ENCODE data around the gene RGS7BP.
"Not testable (repeated sequence)": the region's sequence is repeated elsewhere in the genome, so short reads cannot be mapped to it uniquely, and the experiment has no call there.

RGS7BP gene

GRCh38 chr5:64558641-64559040 is 52.8 kb downstream of the RGS7BP start:
- DNase-seq (ENCODE audit: low read depth in 2 of 2), result not testable (repeated sequence)

- DNase-seq (ENCODE audit: low read depth in 2 of 2), result no peak
These were observed 60.6 kb downstream of the RGS7BP start for GRCh38 chr5:64566310-64566916.

- no peak for DNase-seq (ENCODE audit: low read depth in 2 of 2)
These were observed 64.0 kb downstream of the RGS7BP start for GRCh38 chr5:64569858-64570257.

GRCh38 chr5:64570395-64570996 is 64.7 kb downstream of the RGS7BP start:
- no peak for DNase-seq (ENCODE audit: low read depth in 2 of 2)

GRCh38 chr5:64575561-64575960 is 69.7 kb downstream of the RGS7BP start:
- no peak for DNase-seq (ENCODE audit: low read depth in 2 of 2)

GRCh38 chr5:64576250-64576649 is 70.4 kb downstream of the RGS7BP start:
- peak in 1 of 2 experiments; percentile 1 for DNase-seq (ENCODE audit: low read depth in 2 of 2)

GRCh38 chr5:64585646-64586045 is 79.8 kb downstream of the RGS7BP start:
- no peak for DNase-seq (ENCODE audit: low read depth in 2 of 2)

GRCh38 chr5:64587370-64587769 is 81.6 kb downstream of the RGS7BP start:
- DNase-seq (ENCODE audit: low read depth in 2 of 2), result no peak

- DNase-seq (ENCODE audit: low read depth in 2 of 2), result no peak
These were observed 87.0 kb downstream of the RGS7BP start for GRCh38 chr5:64592730-64593341.

GRCh38 chr5:64594025-64594424 is 88.2 kb downstream of the RGS7BP start:
- DNase-seq (ENCODE audit: low read depth in 2 of 2), result no peak

GRCh38 chr5:64594601-64595000 is 88.8 kb downstream of the RGS7BP start:
- DNase-seq (ENCODE audit: low read depth in 2 of 2), result no peak

- no peak for DNase-seq (ENCODE audit: low read depth in 2 of 2)
These were observed 89.4 kb downstream of the RGS7BP start for GRCh38 chr5:64595031-64595855.

- no peak for DNase-seq (ENCODE audit: low read depth in 2 of 2)
These were observed 93.4 kb downstream of the RGS7BP start for GRCh38 chr5:64599226-64599625.

GRCh38 chr5:64603676-64604075 is 97.9 kb downstream of the RGS7BP start:
- no peak for DNase-seq (ENCODE audit: low read depth in 2 of 2)

GRCh38 chr5:64606926-64607325 is 101.1 kb downstream of the RGS7BP start:
- no peak for DNase-seq (ENCODE audit: low read depth in 2 of 2)

GRCh38 chr5:64612344-64612961 is 106.6 kb downstream of the RGS7BP start:
- peak; percentile 15 for DNase-seq (ENCODE audit: low read depth in 2 of 2)

- no peak for DNase-seq (ENCODE audit: low read depth in 2 of 2)
These were observed 110.1 kb downstream of the RGS7BP start for GRCh38 chr5:64615895-64616294.

GRCh38 chr5:64619609-64620008 is 113.8 kb downstream of the RGS7BP start:
- DNase-seq (ENCODE audit: low read depth in 2 of 2), result no peak

- DNase-seq (ENCODE audit: low read depth in 2 of 2), result no peak
These were observed 117.2 kb downstream of the RGS7BP start for GRCh38 chr5:64622991-64623390.

GRCh38 chr5:64625678-64626077 is 119.9 kb downstream of the RGS7BP start:
- peak; percentile 10 to 17 for DNase-seq (ENCODE audit: low read depth in 2 of 2)

- DNase-seq (ENCODE audit: low read depth in 2 of 2), result no peak
These were observed 123.1 kb downstream of the RGS7BP start for GRCh38 chr5:64628901-64629300.

GRCh38 chr5:64629841-64630240 is 124.0 kb downstream of the RGS7BP start:
- no peak for DNase-seq (ENCODE audit: low read depth in 2 of 2)
